ENCODE measurements around the gene SLC16A3.

SLC16A3 gene

DNA sequence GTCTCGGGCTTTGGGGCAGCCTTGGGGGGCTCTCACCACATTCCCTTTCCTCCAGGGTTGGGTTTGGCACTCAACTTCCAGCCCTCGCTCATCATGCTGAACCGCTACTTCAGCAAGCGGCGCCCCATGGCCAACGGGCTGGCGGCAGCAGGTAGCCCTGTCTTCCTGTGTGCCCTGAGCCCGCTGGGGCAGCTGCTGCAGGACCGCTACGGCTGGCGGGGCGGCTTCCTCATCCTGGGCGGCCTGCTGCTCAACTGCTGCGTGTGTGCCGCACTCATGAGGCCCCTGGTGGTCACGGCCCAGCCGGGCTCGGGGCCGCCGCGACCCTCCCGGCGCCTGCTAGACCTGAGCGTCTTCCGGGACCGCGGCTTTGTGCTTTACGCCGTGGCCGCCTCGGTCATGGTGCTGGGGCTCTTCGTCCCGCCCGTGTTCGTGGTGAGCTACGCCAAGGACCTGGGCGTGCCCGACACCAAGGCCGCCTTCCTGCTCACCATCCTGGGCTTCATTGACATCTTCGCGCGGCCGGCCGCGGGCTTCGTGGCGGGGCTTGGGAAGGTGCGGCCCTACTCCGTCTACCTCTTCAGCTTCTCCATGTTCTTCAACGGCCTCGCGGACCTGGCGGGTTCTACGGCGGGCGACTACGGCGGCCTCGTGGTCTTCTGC is 8.4 kb downstream of the SLC16A3 start:
- TF ChIP-seq, protein P1, sequence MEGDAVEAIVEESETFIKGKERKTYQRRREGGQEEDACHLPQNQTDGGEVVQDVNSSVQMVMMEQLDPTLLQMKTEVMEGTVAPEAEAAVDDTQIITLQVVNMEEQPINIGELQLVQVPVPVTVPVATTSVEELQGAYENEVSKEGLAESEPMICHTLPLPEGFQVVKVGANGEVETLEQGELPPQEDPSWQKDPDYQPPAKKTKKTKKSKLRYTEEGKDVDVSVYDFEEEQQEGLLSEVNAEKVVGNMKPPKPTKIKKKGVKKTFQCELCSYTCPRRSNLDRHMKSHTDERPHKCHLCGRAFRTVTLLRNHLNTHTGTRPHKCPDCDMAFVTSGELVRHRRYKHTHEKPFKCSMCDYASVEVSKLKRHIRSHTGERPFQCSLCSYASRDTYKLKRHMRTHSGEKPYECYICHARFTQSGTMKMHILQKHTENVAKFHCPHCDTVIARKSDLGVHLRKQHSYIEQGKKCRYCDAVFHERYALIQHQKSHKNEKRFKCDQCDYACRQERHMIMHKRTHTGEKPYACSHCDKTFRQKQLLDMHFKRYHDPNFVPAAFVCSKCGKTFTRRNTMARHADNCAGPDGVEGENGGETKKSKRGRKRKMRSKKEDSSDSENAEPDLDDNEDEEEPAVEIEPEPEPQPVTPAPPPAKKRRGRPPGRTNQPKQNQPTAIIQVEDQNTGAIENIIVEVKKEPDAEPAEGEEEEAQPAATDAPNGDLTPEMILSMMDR (IDR thresholded peaks at IDR 0.05; ENCODE audit: borderline replicate concordance, control extremely low read depth, extremely low read depth, insufficient read depth, missing control alignments) = no peak
- in situ Hi-C loops (cut with MboI; ENCODE audit: low sequenced_read_pairs, unreplicated experiment) = no loop called here
- DNase-seq (ENCODE audit: low spot score) = no peak

DNA sequence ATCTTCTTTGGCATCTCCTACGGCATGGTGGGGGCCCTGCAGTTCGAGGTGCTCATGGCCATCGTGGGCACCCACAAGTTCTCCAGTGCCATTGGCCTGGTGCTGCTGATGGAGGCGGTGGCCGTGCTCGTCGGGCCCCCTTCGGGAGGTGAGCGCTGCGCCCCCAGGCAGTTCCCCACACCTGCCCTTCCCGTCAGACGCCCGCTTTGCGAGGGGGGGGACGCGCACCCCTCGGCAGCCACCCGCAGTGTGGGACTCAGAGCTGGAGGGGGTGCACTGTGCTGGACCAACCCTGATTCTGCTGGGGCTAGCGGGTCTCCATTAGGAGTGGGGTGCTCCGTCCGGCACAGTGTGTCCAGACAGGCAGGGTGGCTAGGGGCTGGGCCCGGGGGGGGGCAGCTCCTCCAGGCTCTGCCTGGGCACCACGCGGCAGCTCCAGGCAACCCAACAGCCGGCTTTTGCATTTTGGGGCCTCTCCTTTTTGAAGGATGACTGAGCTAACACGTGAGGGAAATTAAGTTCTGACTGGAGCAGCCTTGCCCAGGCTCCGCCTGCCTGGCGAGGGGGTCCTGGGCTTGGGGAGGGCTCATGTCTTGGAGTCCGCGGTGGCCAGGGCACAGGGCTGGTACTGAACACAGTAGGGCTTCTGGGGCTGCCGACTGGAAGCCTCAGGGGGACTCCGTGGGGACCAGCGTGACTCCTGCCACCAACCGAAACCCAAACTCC is 9.1 kb downstream of the SLC16A3 start:
- TF ChIP-seq, protein P1 (IDR thresholded peaks at IDR 0.05; ENCODE audit: borderline replicate concordance, control extremely low read depth, extremely low read depth, insufficient read depth, missing control alignments) = no peak
- no peak for DNase-seq (ENCODE audit: low spot score)
- in situ Hi-C loops (cut with MboI; ENCODE audit: low sequenced_read_pairs, unreplicated experiment) = no loop called here

DNA sequence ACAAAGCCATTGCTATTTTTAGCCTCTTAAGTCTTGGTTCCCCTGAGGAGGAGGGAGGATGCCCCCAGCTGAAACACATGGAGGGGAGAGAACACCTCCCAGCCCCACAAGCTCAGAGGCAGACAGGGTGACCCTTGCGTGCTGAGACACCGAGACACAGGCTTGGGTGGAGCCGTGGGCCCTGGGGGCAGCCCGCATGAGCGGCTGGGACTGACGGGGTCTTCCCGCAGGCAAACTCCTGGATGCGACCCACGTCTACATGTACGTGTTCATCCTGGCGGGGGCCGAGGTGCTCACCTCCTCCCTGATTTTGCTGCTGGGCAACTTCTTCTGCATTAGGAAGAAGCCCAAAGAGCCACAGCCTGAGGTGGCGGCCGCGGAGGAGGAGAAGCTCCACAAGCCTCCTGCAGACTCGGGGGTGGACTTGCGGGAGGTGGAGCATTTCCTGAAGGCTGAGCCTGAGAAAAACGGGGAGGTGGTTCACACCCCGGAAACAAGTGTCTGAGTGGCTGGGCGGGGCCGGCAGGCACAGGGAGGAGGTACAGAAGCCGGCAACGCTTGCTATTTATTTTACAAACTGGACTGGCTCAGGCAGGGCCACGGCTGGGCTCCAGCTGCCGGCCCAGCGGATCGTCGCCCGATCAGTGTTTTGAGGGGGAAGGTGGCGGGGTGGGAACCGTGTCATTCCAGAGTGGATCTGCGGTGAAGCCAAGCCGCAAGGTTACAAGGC is 9.8 kb downstream of the SLC16A3 start:
- in situ Hi-C loops (cut with MboI; ENCODE audit: low sequenced_read_pairs, unreplicated experiment) = no loop called here
- peak; percentile 70 for DNase-seq (ENCODE audit: low spot score)
- TF ChIP-seq, protein P1 (IDR thresholded peaks at IDR 0.05; ENCODE audit: borderline replicate concordance, control extremely low read depth, extremely low read depth, insufficient read depth, missing control alignments) = no peak

DNA sequence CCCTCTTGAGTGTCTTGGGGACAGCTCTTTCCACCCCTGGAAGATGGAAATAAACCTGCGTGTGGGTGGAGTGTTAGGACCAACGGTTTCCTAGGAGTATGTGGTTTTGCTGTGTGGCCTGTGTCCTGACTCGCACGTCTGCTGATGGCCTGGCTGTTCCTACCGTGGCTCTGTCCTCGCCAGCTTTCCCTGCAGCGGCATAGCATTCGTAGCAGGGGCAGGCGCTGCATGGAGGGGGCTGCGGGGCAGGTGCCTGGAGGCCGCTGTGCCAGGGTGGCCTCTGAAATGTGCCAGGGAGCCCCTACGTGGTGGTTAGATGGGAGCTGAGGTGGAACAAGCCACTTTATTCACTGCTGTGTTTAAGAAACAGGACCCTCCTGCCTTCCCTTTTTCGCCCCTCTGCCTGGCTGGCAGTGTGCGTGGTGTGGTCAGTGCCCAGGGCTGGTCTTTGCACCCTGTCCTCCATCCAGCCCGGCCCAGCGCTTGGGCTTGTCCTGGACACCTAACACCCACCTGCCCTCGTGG is 10.6 kb downstream of the SLC16A3 start:
- TF ChIP-seq, protein P1 (IDR thresholded peaks at IDR 0.05; ENCODE audit: borderline replicate concordance, control extremely low read depth, extremely low read depth, insufficient read depth, missing control alignments) = no peak
- in situ Hi-C loops (cut with MboI; ENCODE audit: low sequenced_read_pairs, unreplicated experiment) = no loop called here
- DNase-seq (ENCODE audit: low spot score) = no peak

DNA sequence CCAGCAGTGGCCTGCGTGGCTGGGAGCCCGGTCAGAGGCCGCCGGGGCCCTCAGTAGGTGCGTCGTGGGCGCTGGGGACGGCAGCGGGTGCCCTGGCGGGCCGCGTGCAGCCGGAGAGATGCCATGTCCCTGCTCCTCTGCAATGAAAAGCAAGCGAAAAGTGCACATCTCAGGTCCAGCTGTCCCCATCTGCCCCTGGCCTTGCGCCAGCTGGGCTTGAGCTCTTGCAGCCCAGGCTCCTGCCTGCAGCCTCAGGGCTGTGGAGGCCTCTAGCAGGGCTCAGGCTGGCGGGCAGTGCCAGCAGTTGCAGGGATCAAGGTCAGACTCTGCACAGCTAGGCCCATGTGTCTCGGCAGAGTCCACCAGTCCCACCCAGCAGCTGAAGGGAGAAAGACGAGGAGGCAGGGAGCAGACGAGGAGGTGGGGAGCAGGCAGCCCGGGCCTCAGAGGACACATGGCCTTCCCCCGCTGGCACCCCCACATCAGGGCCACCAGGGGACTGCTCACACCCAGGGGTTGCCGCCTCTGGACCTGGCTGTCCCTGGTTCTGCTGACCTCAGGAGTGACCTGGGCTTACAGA is 11.2 kb downstream of the SLC16A3 start:
- in situ Hi-C loops (cut with MboI; ENCODE audit: low sequenced_read_pairs, unreplicated experiment) = no loop called here
- no peak for DNase-seq (ENCODE audit: low spot score)
- TF ChIP-seq, protein P1 (IDR thresholded peaks at IDR 0.05; ENCODE audit: borderline replicate concordance, control extremely low read depth, extremely low read depth, insufficient read depth, missing control alignments) = no peak

DNA sequence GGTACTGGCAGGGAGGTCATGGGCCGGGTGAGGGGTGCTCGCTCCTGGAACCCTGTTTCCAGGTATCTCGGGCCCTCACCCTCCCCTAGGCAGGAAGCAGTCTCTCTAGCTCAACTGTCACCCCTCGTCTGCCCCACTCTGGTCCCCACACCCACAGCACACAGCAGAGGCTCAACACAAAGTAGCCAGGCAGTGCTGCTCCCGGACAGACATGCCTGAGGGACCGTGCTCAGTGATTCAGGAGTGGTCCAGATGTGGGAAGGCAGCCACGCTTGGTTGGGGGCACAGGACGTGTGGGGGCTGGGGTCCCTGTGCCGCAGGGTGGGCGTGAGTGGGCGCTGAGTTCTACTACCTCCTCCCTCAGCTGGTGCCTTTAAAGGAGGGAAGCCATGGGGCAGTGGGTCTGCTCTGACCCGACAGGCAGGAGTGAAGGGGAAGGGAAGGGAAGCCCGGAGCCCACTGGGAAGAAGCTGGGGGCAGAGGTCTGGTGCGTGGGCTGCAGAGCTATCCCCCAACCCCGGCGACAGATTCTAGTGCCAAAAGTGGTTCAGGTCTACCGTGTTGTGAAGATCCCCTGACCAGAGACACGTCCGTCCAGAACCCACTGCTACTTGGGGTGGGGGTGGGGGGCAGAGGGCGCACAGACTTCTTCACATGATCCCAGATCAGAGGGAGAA is 11.8 kb downstream of the SLC16A3 start:
- TF ChIP-seq, protein P1 (IDR thresholded peaks at IDR 0.05; ENCODE audit: borderline replicate concordance, control extremely low read depth, extremely low read depth, insufficient read depth, missing control alignments) = no peak
- no peak for DNase-seq (ENCODE audit: low spot score)
- in situ Hi-C loops (cut with MboI; ENCODE audit: low sequenced_read_pairs, unreplicated experiment) = no loop called here

Measured in GM13976 (cell line).